GM19328 (cell line): Measurements from ENCODE around the gene ABCA4.
"Not testable (repeated sequence)": the region's sequence is repeated elsewhere in the genome, so short reads cannot be mapped to it uniquely, and the experiment has no call there.

Source experiments
- ATAC-seq: cut with Tn5 transposase; IDR thresholded peaks from one replicate; pipeline ENCODE4 v1.9.1; 2021; ENCODE audit warnings: mild to moderate bottlenecking, moderate library complexity; ENCODE audit not compliant: unreplicated experiment

ABCA4 gene

GRCh38 chr1:94120991-94121390, at the start of gene ABCA4:
Gene ABCA4 (minus strand): TSS chr1:94121148. CDS start chr1:94121045, 103 bp downstream.
- no peak for ATAC-seq

GRCh38 chr1:94169126-94169525, 48.2 kb upstream of the ABCA4 start:
- no peak for ATAC-seq

- ATAC-seq = no peak
These were observed 44.9 kb upstream of the ABCA4 start for GRCh38 chr1:94165843-94166242.

- not testable (repeated sequence) for ATAC-seq
These were observed 43.9 kb upstream of the ABCA4 start for GRCh38 chr1:94164885-94165284.

GRCh38 chr1:94164121-94164520, 43.2 kb upstream of the ABCA4 start:
- not testable (repeated sequence) for ATAC-seq

- ATAC-seq = not testable (repeated sequence)
These were observed 42.3 kb upstream of the ABCA4 start for GRCh38 chr1:94163249-94163648.

GRCh38 chr1:94160811-94161210, 39.9 kb upstream of the ABCA4 start:
- ATAC-seq = no peak

- ATAC-seq = no peak
These were observed 35.2 kb upstream of the ABCA4 start for GRCh38 chr1:94156096-94156625.

- ATAC-seq = no peak
These were observed 34.0 kb upstream of the ABCA4 start for GRCh38 chr1:94154989-94155388.

- ATAC-seq = no peak
These were observed 32.2 kb upstream of the ABCA4 start for GRCh38 chr1:94153133-94153532.

- not testable (repeated sequence) for ATAC-seq
These were observed 28.2 kb upstream of the ABCA4 start for GRCh38 chr1:94149166-94149565.

GRCh38 chr1:94146273-94146672, 25.3 kb upstream of the ABCA4 start:
- no peak for ATAC-seq

GRCh38 chr1:94144836-94145235, 23.9 kb upstream of the ABCA4 start:
- ATAC-seq = no peak

GRCh38 chr1:94143809-94144176, 22.8 kb upstream of the ABCA4 start:
- no peak for ATAC-seq

GRCh38 chr1:94143173-94143808, 22.3 kb upstream of the ABCA4 start:
- no peak for ATAC-seq

- ATAC-seq = no peak
These were observed 21.6 kb upstream of the ABCA4 start for GRCh38 chr1:94142583-94142982.

GRCh38 chr1:94142022-94142421, 21.1 kb upstream of the ABCA4 start:
- ATAC-seq = no peak

GRCh38 chr1:94132111-94132510, 11.2 kb upstream of the ABCA4 start:
- ATAC-seq = no peak

- no peak for ATAC-seq
These were observed 10.1 kb upstream of the ABCA4 start for GRCh38 chr1:94130851-94131595.

- no peak for ATAC-seq
These were observed 5.7 kb upstream of the ABCA4 start for GRCh38 chr1:94126651-94127050.

GRCh38 chr1:94125551-94126514, 4.9 kb upstream of the ABCA4 start:
- no peak for ATAC-seq
